K562 (cell line): ENCODE results near the gene ZNF83. TPM values are rescaled to one million over a fixed set of nuclear protein-coding genes. Genes with fewer than 3 reads are reported as not detected.

Experiments
- ARID1B ChIP-seq: fragments of 450-650 bp; IDR thresholded peaks from 2 replicates; pipeline ENCODE4 v1.6.1; 2016; ENCODE audit warnings: antibody characterized with exemption, mild to moderate bottlenecking, inconsistent platforms
- ETV1 ChIP-seq: fragments of 450-650 bp; conservative IDR thresholded peaks from 2 replicates; pipeline ENCODE4 v1.6.1; 2016; ENCODE audit warnings: missing genetic modification characterization, control low read depth, low read depth, missing compliant biosample characterization
- FOSL1 ChIP-seq: fragments of 200-800 bp; sonication (Bioruptor generic); conservative IDR thresholded peaks from 2 replicates; pipeline ENCODE4 v1.6.1; 2016; ENCODE audit warnings: missing genetic modification characterization, missing compliant biosample characterization
- JUND ChIP-seq, 2 experiments: IDR thresholded peaks; 2 replicates in 1 of 2; 3 replicates in 1 of 2; pipeline ENCODE4 v1.6.1; 2011; ENCODE audit warnings: borderline replicate concordance in 2 of 2, low read depth in 2 of 2, low read length in 2 of 2, improper control_type of control experiment in 1 of 2, missing biosample characterization in 1 of 2, missing genetic modification characterization in 1 of 2, missing genetic modification reagents in 1 of 2
- KDM5B ChIP-seq: fragments of 200-600 bp; sonication (generic); IDR thresholded peaks from 2 replicates; pipeline ENCODE4 v1.6.1; 2012; ENCODE audit warnings: low read depth, mild to moderate bottlenecking, moderate library complexity, low read length, control low read depth, inconsistent platforms; ENCODE audit not compliant: insufficient replicate concordance
- NRF1 ChIP-seq, 2 experiments: fragments of 450-650 bp; IDR thresholded peaks in 1 of 2; conservative IDR thresholded peaks in 1 of 2; 2 replicates each; pipeline ENCODE4 v1.6.1; 2014; ENCODE audit warnings: mild to moderate bottlenecking in 2 of 2
- PKNOX1 ChIP-seq: fragments of 450-650 bp; IDR thresholded peaks from 2 replicates; pipeline ENCODE4 v1.6.1; 2016
- RCOR1 ChIP-seq, 2 experiments: IDR thresholded peaks; 2 replicates each; pipeline ENCODE4 v1.6.1; 2012; ENCODE audit warnings: low read depth in 2 of 2, low read length in 2 of 2, borderline replicate concordance in 1 of 2, improper control_type of control experiment in 1 of 2
- SAP30 ChIP-seq: fragments of 200-600 bp; sonication (generic); IDR thresholded peaks from 2 replicates; pipeline ENCODE4 v1.6.1; 2012; ENCODE audit warnings: borderline replicate concordance, low read depth, mild to moderate bottlenecking, moderate library complexity, low read length, control low read depth, inconsistent platforms; ENCODE audit not compliant: insufficient read depth, poor library complexity, severe bottlenecking
- SMARCC2 ChIP-seq: fragments of 450-650 bp; IDR thresholded peaks from 2 replicates; pipeline ENCODE4 v1.6.1; 2017; ENCODE audit warnings: antibody characterized with exemption, moderate library complexity, mild to moderate bottlenecking, low read depth
- SPI1 ChIP-seq: IDR thresholded peaks from 2 replicates; pipeline ENCODE4 v1.6.1; 2011; ENCODE audit warnings: low read depth, low read length, control low read depth, borderline replicate concordance
- TBL1XR1 ChIP-seq, 2 experiments: IDR thresholded peaks; 2 replicates each; pipeline ENCODE4 v1.6.1; 2012; ENCODE audit warnings: improper control_type of control experiment in 2 of 2, low read length in 2 of 2, mild to moderate bottlenecking in 1 of 2
- THRA ChIP-seq: fragments of 450-650 bp; IDR thresholded peaks from 2 replicates; pipeline ENCODE4 v1.6.1; 2017; ENCODE audit warnings: mild to moderate bottlenecking, moderate library complexity
- TRIM24 ChIP-seq, 2 experiments: fragments of 450-650 bp; IDR thresholded peaks; 2 replicates each; pipeline ENCODE4 v1.6.1; 2016
- ZNF511 ChIP-seq: sonication (generic); formaldehyde crosslinking; IDR thresholded peaks from 2 replicates; pipeline ENCODE4 v1.8.0; 2022; ENCODE audit warnings: mild to moderate bottlenecking, missing genetic modification reagents
- polyA plus RNA-seq, 8 experiments: library from polyadenylated mRNA; depleted of rRNA in 4 of 8; stranded (reverse) in 5 of 8; unstranded in 3 of 8; fragments of >200 nt; fragmentation: Nextera tagmentation in 2 of 8; fragmentation: Illumina TruSeq in 1 of 8; extraction: Ambion mirVana in 2 of 8; extraction: Trizol in 1 of 8; gene quantifications; 2 replicates each; pipeline versions ENCODE4 v1.2.1 to v1.2.3, GENCODE V29; 2011 to 2014; ENCODE audit warnings: inconsistent platforms in 1 of 8, missing spikeins in 1 of 8
- total RNA-seq, 7 experiments: library from RNA; depleted of rRNA in 6 of 7; stranded (reverse); fragments of >200 nt in 6 of 7; fragmentation: Illumina TruSeq in 2 of 7; extraction: Trizol in 2 of 7; gene quantifications; 2 replicates each; pipeline versions ENCODE4 v1.2.1 to v1.2.3, GENCODE V29; 2011 to 2021; ENCODE audit warnings: low replicate concordance in 1 of 7
- TF ChIP-seq, protein P1 (sequence below): fragments of 250-450 bp; sonication (Bioruptor Pico); IDR thresholded peaks from 2 replicates; pipeline ENCODE4 v1.4.0; 2020; ENCODE audit warnings: mild to moderate bottlenecking, moderate library complexity, borderline replicate concordance
- TF ChIP-seq, protein P2 (sequence below): fragments of 450-650 bp; conservative IDR thresholded peaks from 2 replicates; pipeline ENCODE4 v1.6.1; 2016; ENCODE audit warnings: missing genetic modification characterization, low read depth, mild to moderate bottlenecking, control low read depth, missing compliant biosample characterization

ZNF83 gene
- total and polyA plus RNA-seq, 9 of the 15 experiments (the other 6 are each of a cell fraction or from before 2014, with no cell fraction given), result 18.6 to 74.3 (median 51.9) TPM

- TF ChIP-seq JUND (IDR thresholded peaks at IDR 0.05; ENCODE audit: borderline replicate concordance, low read depth, low read length) (no peak), JUND (tag; IDR thresholded peaks at IDR 0.05; ENCODE audit: borderline replicate concordance, low read depth, low read length) (no peak), TRIM24 (IDR thresholded peaks at IDR 0.05) (no peak), ZNF511 (CRISPR knock-in tag) (peak; percentile 54; the same call in 1 of the 2 replicates), NRF1 (conservative IDR thresholded peaks at IDR 0.05 in 1 of 2, IDR thresholded peaks at IDR 0.05 in 1 of 2) (peak; percentile 91 to 92), SMARCC2 (no peak), ARID1B (no peak), ETV1 (tag) (peak; percentile 60; the same call in 1 of the 2 replicates), FOSL1 (0 out of 2 replicates have a peak, but pooled peaks have one; percentile 9), PKNOX1 (no peak), SPI1 (no peak), THRA (no peak), TBL1XR1 (IDR thresholded peaks at IDR 0.05; ENCODE audit: low read length in 2 of 2) (peak in 1 of 2 experiments; percentile 21; a peak in 1 of 4 replicates), SAP30 (peak; percentile 60), RCOR1 (IDR thresholded peaks at IDR 0.05; ENCODE audit: borderline replicate concordance in 1 of 2, low read depth in 2 of 2, low read length in 2 of 2) (no peak), KDM5B (peak; percentile 37)
- TF ChIP-seq, protein P1, sequence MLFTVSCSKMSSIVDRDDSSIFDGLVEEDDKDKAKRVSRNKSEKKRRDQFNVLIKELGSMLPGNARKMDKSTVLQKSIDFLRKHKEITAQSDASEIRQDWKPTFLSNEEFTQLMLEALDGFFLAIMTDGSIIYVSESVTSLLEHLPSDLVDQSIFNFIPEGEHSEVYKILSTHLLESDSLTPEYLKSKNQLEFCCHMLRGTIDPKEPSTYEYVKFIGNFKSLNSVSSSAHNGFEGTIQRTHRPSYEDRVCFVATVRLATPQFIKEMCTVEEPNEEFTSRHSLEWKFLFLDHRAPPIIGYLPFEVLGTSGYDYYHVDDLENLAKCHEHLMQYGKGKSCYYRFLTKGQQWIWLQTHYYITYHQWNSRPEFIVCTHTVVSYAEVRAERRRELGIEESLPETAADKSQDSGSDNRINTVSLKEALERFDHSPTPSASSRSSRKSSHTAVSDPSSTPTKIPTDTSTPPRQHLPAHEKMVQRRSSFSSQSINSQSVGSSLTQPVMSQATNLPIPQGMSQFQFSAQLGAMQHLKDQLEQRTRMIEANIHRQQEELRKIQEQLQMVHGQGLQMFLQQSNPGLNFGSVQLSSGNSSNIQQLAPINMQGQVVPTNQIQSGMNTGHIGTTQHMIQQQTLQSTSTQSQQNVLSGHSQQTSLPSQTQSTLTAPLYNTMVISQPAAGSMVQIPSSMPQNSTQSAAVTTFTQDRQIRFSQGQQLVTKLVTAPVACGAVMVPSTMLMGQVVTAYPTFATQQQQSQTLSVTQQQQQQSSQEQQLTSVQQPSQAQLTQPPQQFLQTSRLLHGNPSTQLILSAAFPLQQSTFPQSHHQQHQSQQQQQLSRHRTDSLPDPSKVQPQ (CRISPR knock-in tag), result no peak
- TF ChIP-seq, protein P2, sequence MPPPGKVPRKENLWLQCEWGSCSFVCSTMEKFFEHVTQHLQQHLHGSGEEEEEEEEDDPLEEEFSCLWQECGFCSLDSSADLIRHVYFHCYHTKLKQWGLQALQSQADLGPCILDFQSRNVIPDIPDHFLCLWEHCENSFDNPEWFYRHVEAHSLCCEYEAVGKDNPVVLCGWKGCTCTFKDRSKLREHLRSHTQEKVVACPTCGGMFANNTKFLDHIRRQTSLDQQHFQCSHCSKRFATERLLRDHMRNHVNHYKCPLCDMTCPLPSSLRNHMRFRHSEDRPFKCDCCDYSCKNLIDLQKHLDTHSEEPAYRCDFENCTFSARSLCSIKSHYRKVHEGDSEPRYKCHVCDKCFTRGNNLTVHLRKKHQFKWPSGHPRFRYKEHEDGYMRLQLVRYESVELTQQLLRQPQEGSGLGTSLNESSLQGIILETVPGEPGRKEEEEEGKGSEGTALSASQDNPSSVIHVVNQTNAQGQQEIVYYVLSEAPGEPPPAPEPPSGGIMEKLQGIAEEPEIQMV (tag), result no peak
Observed at GRCh38 chr19:52637718-52638585, at the start of gene ZNF83 (continued).
